Measurements from ENCODE around the gene SMO. TPM values are rescaled to one million over a fixed set of nuclear protein-coding genes. Genes with fewer than 3 reads are reported as not detected.

Gene SMO
- total and polyA plus RNA-seq, 4 donors = 2.9 to 16.3 (median 10.7) TPM

DNA sequence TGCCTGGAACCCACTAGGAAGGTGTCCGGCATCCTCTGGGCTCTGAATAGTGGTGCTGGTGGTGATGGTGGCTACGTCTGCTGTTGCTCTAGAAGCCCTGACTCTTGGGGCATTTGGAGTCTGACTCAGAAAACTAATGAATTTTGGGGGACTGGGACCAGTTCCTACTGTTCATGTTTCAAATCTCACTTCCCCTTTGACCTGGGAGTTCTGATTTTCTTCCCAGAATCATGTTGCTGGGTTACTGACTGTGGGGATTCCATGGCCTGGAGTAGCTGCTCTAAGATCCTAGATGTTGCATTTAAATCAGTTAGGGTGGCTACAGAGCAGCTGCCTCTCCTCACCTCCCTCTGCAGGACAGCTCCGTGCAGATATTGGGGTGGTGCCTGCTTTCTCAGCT lies 40.7 kb upstream of the SMO start:
- DNase-seq (ENCODE audit: low spot score) = no peak
- Histone ChIP-seq H3K9me3 (ENCODE audit: control insufficient read depth in 4 of 4, low read length in 3 of 4) (no peaks in the 10 kb centered on the region), H3K27me3 (ENCODE audit: control insufficient read depth in 4 of 4, insufficient read depth in 4 of 4, low read length in 3 of 4) (no peaks in the 10 kb centered on the region), H3K9ac (ENCODE audit: low read depth in 1 of 2, low read length in 2 of 2) (no peak overlapping the region), H3K36me3 (ENCODE audit: control insufficient read depth in 4 of 4, insufficient read depth in 3 of 4, low read depth in 1 of 4, low read length in 3 of 4) (no peaks in the 10 kb centered on the region), H3K4me3 (ENCODE audit: low read depth in 1 of 3, low read length in 3 of 3) (no peak overlapping the region), H3K27ac (ENCODE audit: low read depth in 1 of 2, low read length in 2 of 2) (no peak overlapping the region), H3K4me1 (ENCODE audit: control insufficient read depth in 4 of 4, insufficient read depth in 4 of 4, low read length in 3 of 4) (peaks cover 0 to 18% (median 15%) of the 10 kb centered on the region in 4 donors)
- TF ChIP-seq, protein P1, sequence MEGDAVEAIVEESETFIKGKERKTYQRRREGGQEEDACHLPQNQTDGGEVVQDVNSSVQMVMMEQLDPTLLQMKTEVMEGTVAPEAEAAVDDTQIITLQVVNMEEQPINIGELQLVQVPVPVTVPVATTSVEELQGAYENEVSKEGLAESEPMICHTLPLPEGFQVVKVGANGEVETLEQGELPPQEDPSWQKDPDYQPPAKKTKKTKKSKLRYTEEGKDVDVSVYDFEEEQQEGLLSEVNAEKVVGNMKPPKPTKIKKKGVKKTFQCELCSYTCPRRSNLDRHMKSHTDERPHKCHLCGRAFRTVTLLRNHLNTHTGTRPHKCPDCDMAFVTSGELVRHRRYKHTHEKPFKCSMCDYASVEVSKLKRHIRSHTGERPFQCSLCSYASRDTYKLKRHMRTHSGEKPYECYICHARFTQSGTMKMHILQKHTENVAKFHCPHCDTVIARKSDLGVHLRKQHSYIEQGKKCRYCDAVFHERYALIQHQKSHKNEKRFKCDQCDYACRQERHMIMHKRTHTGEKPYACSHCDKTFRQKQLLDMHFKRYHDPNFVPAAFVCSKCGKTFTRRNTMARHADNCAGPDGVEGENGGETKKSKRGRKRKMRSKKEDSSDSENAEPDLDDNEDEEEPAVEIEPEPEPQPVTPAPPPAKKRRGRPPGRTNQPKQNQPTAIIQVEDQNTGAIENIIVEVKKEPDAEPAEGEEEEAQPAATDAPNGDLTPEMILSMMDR (IDR thresholded peaks at IDR 0.05; ENCODE audit: low read depth, low read length, missing input control) = no peak
- TF ChIP-seq TAF1 (conservative IDR thresholded peaks at IDR 0.05) (no peak), NR2F2 (IDR thresholded peaks at IDR 0.05) (no peak), GABPA (IDR thresholded peaks at IDR 0.05 in 1 of 2, conservative IDR thresholded peaks at IDR 0.05 in 1 of 2) (no peak), FOXA1 (IDR thresholded peaks at IDR 0.05) (no peak), RAD21 (IDR thresholded peaks at IDR 0.05) (no peak), JUND (IDR thresholded peaks at IDR 0.05) (no peak), EGR1 (IDR thresholded peaks at IDR 0.05; ENCODE audit: low read depth in 2 of 2) (no peak), FOXA2 (IDR thresholded peaks at IDR 0.05) (no peak), SP1 (IDR thresholded peaks at IDR 0.05) (no peak), RXRA (IDR thresholded peaks at IDR 0.05) (no peak), YY1 (IDR thresholded peaks at IDR 0.05) (no peak), HNF4A (conservative IDR thresholded peaks at IDR 0.05) (no peak), HNF4G (IDR thresholded peaks at IDR 0.05) (no peak)
- TF ChIP-seq, protein P2, sequence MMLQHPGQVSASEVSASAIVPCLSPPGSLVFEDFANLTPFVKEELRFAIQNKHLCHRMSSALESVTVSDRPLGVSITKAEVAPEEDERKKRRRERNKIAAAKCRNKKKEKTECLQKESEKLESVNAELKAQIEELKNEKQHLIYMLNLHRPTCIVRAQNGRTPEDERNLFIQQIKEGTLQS (IDR thresholded peaks at IDR 0.05) = no peak
- TF ChIP-seq, protein P3, sequence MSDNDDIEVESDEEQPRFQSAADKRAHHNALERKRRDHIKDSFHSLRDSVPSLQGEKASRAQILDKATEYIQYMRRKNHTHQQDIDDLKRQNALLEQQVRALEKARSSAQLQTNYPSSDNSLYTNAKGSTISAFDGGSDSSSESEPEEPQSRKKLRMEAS (IDR thresholded peaks at IDR 0.05) = no peak
- TF ChIP-seq, protein P4, sequence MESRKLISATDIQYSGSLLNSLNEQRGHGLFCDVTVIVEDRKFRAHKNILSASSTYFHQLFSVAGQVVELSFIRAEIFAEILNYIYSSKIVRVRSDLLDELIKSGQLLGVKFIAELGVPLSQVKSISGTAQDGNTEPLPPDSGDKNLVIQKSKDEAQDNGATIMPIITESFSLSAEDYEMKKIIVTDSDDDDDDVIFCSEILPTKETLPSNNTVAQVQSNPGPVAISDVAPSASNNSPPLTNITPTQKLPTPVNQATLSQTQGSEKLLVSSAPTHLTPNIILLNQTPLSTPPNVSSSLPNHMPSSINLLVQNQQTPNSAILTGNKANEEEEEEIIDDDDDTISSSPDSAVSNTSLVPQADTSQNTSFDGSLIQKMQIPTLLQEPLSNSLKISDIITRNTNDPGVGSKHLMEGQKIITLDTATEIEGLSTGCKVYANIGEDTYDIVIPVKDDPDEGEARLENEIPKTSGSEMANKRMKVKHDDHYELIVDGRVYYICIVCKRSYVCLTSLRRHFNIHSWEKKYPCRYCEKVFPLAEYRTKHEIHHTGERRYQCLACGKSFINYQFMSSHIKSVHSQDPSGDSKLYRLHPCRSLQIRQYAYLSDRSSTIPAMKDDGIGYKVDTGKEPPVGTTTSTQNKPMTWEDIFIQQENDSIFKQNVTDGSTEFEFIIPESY (IDR thresholded peaks at IDR 0.05) = no peak
- TF ChIP-seq, protein P5, sequence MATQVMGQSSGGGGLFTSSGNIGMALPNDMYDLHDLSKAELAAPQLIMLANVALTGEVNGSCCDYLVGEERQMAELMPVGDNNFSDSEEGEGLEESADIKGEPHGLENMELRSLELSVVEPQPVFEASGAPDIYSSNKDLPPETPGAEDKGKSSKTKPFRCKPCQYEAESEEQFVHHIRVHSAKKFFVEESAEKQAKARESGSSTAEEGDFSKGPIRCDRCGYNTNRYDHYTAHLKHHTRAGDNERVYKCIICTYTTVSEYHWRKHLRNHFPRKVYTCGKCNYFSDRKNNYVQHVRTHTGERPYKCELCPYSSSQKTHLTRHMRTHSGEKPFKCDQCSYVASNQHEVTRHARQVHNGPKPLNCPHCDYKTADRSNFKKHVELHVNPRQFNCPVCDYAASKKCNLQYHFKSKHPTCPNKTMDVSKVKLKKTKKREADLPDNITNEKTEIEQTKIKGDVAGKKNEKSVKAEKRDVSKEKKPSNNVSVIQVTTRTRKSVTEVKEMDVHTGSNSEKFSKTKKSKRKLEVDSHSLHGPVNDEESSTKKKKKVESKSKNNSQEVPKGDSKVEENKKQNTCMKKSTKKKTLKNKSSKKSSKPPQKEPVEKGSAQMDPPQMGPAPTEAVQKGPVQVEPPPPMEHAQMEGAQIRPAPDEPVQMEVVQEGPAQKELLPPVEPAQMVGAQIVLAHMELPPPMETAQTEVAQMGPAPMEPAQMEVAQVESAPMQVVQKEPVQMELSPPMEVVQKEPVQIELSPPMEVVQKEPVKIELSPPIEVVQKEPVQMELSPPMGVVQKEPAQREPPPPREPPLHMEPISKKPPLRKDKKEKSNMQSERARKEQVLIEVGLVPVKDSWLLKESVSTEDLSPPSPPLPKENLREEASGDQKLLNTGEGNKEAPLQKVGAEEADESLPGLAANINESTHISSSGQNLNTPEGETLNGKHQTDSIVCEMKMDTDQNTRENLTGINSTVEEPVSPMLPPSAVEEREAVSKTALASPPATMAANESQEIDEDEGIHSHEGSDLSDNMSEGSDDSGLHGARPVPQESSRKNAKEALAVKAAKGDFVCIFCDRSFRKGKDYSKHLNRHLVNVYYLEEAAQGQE (IDR thresholded peaks at IDR 0.05) = no peak
- 83% methylated on average over 3 of the region's 3 CpGs for WGBS

Data from liver (tissue), 9 donors.